Neural progenitor cell (in vitro differentiated cells): ENCODE data around the gene PPP6R3.

Experiments
- EZH2 ChIP-seq: fragments of 200-600 bp; sonication (generic); IDR thresholded peaks from 2 replicates; pipeline ENCODE4 v1.6.1; 2017; ENCODE audit warnings: antibody characterized with exemption, mild to moderate bottlenecking, moderate library complexity
- EZH2phosphoT487 ChIP-seq: fragments of 200-600 bp; sonication (generic); IDR thresholded peaks from 2 replicates; pipeline ENCODE4 v1.6.1; 2017; ENCODE audit warnings: antibody characterized with exemption
- TF ChIP-seq, protein P1 (sequence below): fragments of 200-600 bp; sonication (generic); IDR thresholded peaks from 2 replicates; pipeline ENCODE4 v1.5.1; 2017; ENCODE audit warnings: antibody characterized with exemption, mild to moderate bottlenecking

DNA sequence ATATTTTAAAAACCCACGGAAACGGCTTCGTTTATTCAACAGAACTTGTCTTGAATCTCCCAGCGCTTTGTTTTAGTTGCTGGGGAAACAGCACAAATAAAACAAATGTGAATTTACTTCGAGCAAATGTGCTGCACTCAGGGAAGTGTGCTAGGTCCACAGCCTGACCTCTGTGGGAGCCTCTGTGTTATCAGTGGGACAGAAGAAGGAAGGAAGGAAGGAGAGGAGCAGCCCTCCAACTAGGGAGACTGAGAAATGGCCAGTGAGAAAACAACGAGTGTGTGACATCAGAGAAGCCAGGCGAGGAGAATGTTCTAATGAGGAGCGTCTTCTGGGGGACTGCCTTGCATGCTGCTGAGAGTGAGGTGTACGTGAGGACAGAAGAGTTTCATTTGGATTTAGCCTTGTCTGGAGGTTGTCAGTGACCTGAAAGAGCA lies 42.7 kb downstream of the PPP6R3 start:
- TF ChIP-seq EZH2phosphoT487 (no peak), EZH2 (no peak)
- TF ChIP-seq, protein P1, sequence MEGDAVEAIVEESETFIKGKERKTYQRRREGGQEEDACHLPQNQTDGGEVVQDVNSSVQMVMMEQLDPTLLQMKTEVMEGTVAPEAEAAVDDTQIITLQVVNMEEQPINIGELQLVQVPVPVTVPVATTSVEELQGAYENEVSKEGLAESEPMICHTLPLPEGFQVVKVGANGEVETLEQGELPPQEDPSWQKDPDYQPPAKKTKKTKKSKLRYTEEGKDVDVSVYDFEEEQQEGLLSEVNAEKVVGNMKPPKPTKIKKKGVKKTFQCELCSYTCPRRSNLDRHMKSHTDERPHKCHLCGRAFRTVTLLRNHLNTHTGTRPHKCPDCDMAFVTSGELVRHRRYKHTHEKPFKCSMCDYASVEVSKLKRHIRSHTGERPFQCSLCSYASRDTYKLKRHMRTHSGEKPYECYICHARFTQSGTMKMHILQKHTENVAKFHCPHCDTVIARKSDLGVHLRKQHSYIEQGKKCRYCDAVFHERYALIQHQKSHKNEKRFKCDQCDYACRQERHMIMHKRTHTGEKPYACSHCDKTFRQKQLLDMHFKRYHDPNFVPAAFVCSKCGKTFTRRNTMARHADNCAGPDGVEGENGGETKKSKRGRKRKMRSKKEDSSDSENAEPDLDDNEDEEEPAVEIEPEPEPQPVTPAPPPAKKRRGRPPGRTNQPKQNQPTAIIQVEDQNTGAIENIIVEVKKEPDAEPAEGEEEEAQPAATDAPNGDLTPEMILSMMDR: no peak
